ENCODE results near the gene STT3B.

The STT3B gene

GRCh38 chr3:31615071-31615875 lies 82.5 kb downstream of the STT3B start:
- Histone ChIP-seq H3K23ac (ENCODE audit: low read length) (no peak overlapping the region), H2BK15ac (replicated peaks; ENCODE audit: low read depth) (no peak overlapping the region), H4K8ac (ENCODE audit: low read depth, low read length) (no peak overlapping the region), H2BK5ac (ENCODE audit: low read length) (no peak overlapping the region), H3K4me1 (ENCODE audit: control insufficient read depth, low read depth, low read length) (no peaks in the 10 kb centered on the region), H3K79me2 (ENCODE audit: control insufficient read depth, insufficient read depth, low read length) (no peaks in the 10 kb centered on the region), H3K36me3 (ENCODE audit: control insufficient read depth, insufficient read depth, low read length) (no peaks in the 10 kb centered on the region), H3K4ac (ENCODE audit: low read depth, low read length) (no peak overlapping the region), H3K27ac (ENCODE audit: low read depth, low read length) (no peak overlapping the region), H3K56ac (ENCODE audit: low read length) (no peak overlapping the region), H3K18ac (ENCODE audit: low read length) (no peak overlapping the region), H2BK120ac (ENCODE audit: low read depth, low read length) (no peak overlapping the region), H2AK5ac (ENCODE audit: low read length) (no peak overlapping the region), H3K4me2 (ENCODE audit: low read length) (no peak overlapping the region), H4K5ac (ENCODE audit: low read length) (no peak overlapping the region), H3K79me1 (ENCODE audit: low read length) (no peaks in the 10 kb centered on the region), H3K4me3 (ENCODE audit: low read length) (no peak overlapping the region), H3K27me3 (ENCODE audit: insufficient read depth, low read length, poor library complexity) (no peaks in the 10 kb centered on the region), H3K9ac (ENCODE audit: low read length) (no peak overlapping the region)
- no CpG with 5 or more reads among the region's 4 CpGs for WGBS (ENCODE audit: extremely low coverage, insufficient coverage, low lambda C conversion rate)
- DNase-seq: no peak

- no peak for DNase-seq
- no peaks in the 10 kb centered on the region for H3K79me2 ChIP-seq (ENCODE audit: control insufficient read depth, insufficient read depth, low read length)
- no peak overlapping the region for H3K4ac ChIP-seq (ENCODE audit: low read depth, low read length)
- H3K9ac ChIP-seq (ENCODE audit: low read length): no peak overlapping the region
- no peak overlapping the region for H3K4me3 ChIP-seq (ENCODE audit: low read length)
- no peak overlapping the region for H3K27ac ChIP-seq (ENCODE audit: low read depth, low read length)
- no peaks in the 10 kb centered on the region for H3K27me3 ChIP-seq (ENCODE audit: insufficient read depth, low read length, poor library complexity)
- no peak overlapping the region for H2AK5ac ChIP-seq (ENCODE audit: low read length)
- no peaks in the 10 kb centered on the region for H3K4me1 ChIP-seq (ENCODE audit: control insufficient read depth, low read depth, low read length)
- H3K18ac ChIP-seq (ENCODE audit: low read length): no peak overlapping the region
- no peak overlapping the region for H2BK5ac ChIP-seq (ENCODE audit: low read length)
- H3K56ac ChIP-seq (ENCODE audit: low read length): no peak overlapping the region
- H3K79me1 ChIP-seq (ENCODE audit: low read length): no peaks in the 10 kb centered on the region
- no peak overlapping the region for H4K5ac ChIP-seq (ENCODE audit: low read length)
- H4K8ac ChIP-seq (ENCODE audit: low read depth, low read length): no peak overlapping the region
- H2BK120ac ChIP-seq (ENCODE audit: low read depth, low read length): no peak overlapping the region
- no peak overlapping the region for H3K23ac ChIP-seq (ENCODE audit: low read length)
- no peaks in the 10 kb centered on the region for H3K36me3 ChIP-seq (ENCODE audit: control insufficient read depth, insufficient read depth, low read length)
- no peak overlapping the region for H3K4me2 ChIP-seq (ENCODE audit: low read length)
- no peak overlapping the region for H2BK15ac ChIP-seq (replicated peaks; ENCODE audit: low read depth)
- no CpG with 5 or more reads among the region's 2 CpGs for WGBS (ENCODE audit: extremely low coverage, insufficient coverage, low lambda C conversion rate)
Observed at GRCh38 chr3:31616711-31617110, 84.0 kb downstream of the STT3B start.

DNA sequence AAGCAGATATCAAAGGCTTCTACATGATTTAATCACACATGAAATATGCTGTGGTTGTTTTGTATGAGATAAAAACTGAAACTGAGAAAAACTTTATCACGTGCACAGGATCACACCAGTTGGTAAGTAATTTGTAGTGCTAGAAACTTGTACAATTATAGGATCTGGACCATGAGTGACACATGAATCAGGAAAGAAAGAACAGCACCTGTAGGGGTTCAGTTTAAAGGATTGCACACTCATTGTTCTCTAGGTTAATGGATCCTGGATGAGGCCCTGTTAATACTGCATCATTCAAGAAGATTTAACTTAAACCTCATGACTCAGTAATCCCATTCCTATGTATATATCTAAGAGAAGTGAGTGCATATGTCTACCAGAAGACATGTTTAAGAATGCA lies 87.9 kb downstream of the STT3B start:
- no peaks in the 10 kb centered on the region for H3K36me3 ChIP-seq (ENCODE audit: control insufficient read depth, insufficient read depth, low read length)
- H3K4me2 ChIP-seq (ENCODE audit: low read length): no peak overlapping the region
- no peaks in the 10 kb centered on the region for H3K4me1 ChIP-seq (ENCODE audit: control insufficient read depth, low read depth, low read length)
- no peak overlapping the region for H3K56ac ChIP-seq (ENCODE audit: low read length)
- no peak overlapping the region for H4K8ac ChIP-seq (ENCODE audit: low read depth, low read length)
- H3K27me3 ChIP-seq (ENCODE audit: insufficient read depth, low read length, poor library complexity): no peaks in the 10 kb centered on the region
- no peak overlapping the region for H3K4ac ChIP-seq (ENCODE audit: low read depth, low read length)
- no peak overlapping the region for H4K5ac ChIP-seq (ENCODE audit: low read length)
- WGBS (ENCODE audit: extremely low coverage, insufficient coverage, low lambda C conversion rate): no CpG with 5 or more reads among the region's 1 CpG
- H3K9ac ChIP-seq (ENCODE audit: low read length): no peak overlapping the region
- no peak overlapping the region for H2BK120ac ChIP-seq (ENCODE audit: low read depth, low read length)
- H2BK5ac ChIP-seq (ENCODE audit: low read length): no peak overlapping the region
- no peak overlapping the region for H2BK15ac ChIP-seq (replicated peaks; ENCODE audit: low read depth)
- H3K4me3 ChIP-seq (ENCODE audit: low read length): no peak overlapping the region
- H3K27ac ChIP-seq (ENCODE audit: low read depth, low read length): no peak overlapping the region
- no peak overlapping the region for H3K18ac ChIP-seq (ENCODE audit: low read length)
- H2AK5ac ChIP-seq (ENCODE audit: low read length): no peak overlapping the region
- DNase-seq: no peak
- no peaks in the 10 kb centered on the region for H3K79me1 ChIP-seq (ENCODE audit: low read length)
- no peaks in the 10 kb centered on the region for H3K79me2 ChIP-seq (ENCODE audit: control insufficient read depth, insufficient read depth, low read length)
- H3K23ac ChIP-seq (ENCODE audit: low read length): no peak overlapping the region

- H3K18ac ChIP-seq (ENCODE audit: low read length): no peak overlapping the region
- H2BK15ac ChIP-seq (replicated peaks; ENCODE audit: low read depth): no peak overlapping the region
- no peak overlapping the region for H4K5ac ChIP-seq (ENCODE audit: low read length)
- H3K56ac ChIP-seq (ENCODE audit: low read length): no peak overlapping the region
- H3K9ac ChIP-seq (ENCODE audit: low read length): no peak overlapping the region
- H3K4me2 ChIP-seq (ENCODE audit: low read length): no peak overlapping the region
- no peak overlapping the region for H2AK5ac ChIP-seq (ENCODE audit: low read length)
- no peaks in the 10 kb centered on the region for H3K79me2 ChIP-seq (ENCODE audit: control insufficient read depth, insufficient read depth, low read length)
- no peak for DNase-seq
- H3K27ac ChIP-seq (ENCODE audit: low read depth, low read length): no peak overlapping the region
- no CpG with 5 or more reads among the region's 3 CpGs for WGBS (ENCODE audit: extremely low coverage, insufficient coverage, low lambda C conversion rate)
- no peak overlapping the region for H2BK120ac ChIP-seq (ENCODE audit: low read depth, low read length)
- no peak overlapping the region for H4K8ac ChIP-seq (ENCODE audit: low read depth, low read length)
- H3K36me3 ChIP-seq (ENCODE audit: control insufficient read depth, insufficient read depth, low read length): no peaks in the 10 kb centered on the region
- no peaks in the 10 kb centered on the region for H3K79me1 ChIP-seq (ENCODE audit: low read length)
- no peak overlapping the region for H3K4me3 ChIP-seq (ENCODE audit: low read length)
- H3K4ac ChIP-seq (ENCODE audit: low read depth, low read length): no peak overlapping the region
- H3K4me1 ChIP-seq (ENCODE audit: control insufficient read depth, low read depth, low read length): no peaks in the 10 kb centered on the region
- H3K23ac ChIP-seq (ENCODE audit: low read length): no peak overlapping the region
- H3K27me3 ChIP-seq (ENCODE audit: insufficient read depth, low read length, poor library complexity): no peaks in the 10 kb centered on the region
- no peak overlapping the region for H2BK5ac ChIP-seq (ENCODE audit: low read length)
Observed at GRCh38 chr3:31621314-31621713, 88.6 kb downstream of the STT3B start.

DNA sequence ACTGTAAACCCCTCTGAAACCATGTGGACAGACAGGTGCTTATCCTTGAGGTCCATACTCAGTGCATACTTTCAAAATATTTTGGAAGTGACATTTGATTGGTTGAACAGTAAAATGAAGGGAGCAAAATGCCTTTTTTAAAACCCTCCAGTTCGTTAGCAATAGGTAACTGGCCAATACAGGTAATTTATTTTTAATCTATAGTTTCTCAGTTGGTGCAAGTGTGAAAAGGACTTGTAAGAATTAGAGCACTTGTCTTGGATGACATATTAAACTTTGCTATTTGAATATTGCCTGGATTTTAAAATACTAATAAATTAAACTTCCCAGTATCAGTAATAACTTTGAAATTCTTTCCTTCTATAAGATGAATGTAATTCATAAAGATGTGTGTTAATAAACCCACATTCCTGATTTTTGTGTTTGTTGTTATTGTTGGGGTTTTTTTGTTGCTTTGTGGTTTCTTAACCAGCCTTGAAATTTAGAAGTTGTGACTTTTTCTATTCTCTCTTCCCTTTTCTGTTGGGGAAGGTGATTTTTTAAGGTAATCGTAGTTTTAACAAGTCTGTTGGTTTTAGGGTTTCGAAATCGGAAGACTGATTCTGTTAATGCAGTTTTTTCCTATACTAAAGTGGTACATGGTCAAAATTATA lies 90.0 kb downstream of the STT3B start:
- no CpG with 5 or more reads among the region's 4 CpGs for WGBS (ENCODE audit: extremely low coverage, insufficient coverage, low lambda C conversion rate)
- Histone ChIP-seq H2BK5ac (ENCODE audit: low read length) (no peak overlapping the region), H2BK120ac (ENCODE audit: low read depth, low read length) (no peak overlapping the region)

More for the DNA sequence above, 90.0 kb downstream of the STT3B start:
- Histone ChIP-seq H3K36me3 (ENCODE audit: control insufficient read depth, insufficient read depth, low read length) (no peaks in the 10 kb centered on the region), H3K27ac (ENCODE audit: low read depth, low read length) (no peak overlapping the region), H2BK15ac (replicated peaks; ENCODE audit: low read depth) (no peak overlapping the region), H3K4me3 (ENCODE audit: low read length) (no peak overlapping the region), H3K79me2 (ENCODE audit: control insufficient read depth, insufficient read depth, low read length) (no peaks in the 10 kb centered on the region), H2AK5ac (ENCODE audit: low read length) (no peak overlapping the region), H3K4me1 (ENCODE audit: control insufficient read depth, low read depth, low read length) (no peaks in the 10 kb centered on the region), H3K4ac (ENCODE audit: low read depth, low read length) (no peak overlapping the region), H3K9ac (ENCODE audit: low read length) (no peak overlapping the region), H3K56ac (ENCODE audit: low read length) (no peak overlapping the region), H4K8ac (ENCODE audit: low read depth, low read length) (no peak overlapping the region), H3K79me1 (ENCODE audit: low read length) (no peaks in the 10 kb centered on the region), H3K27me3 (ENCODE audit: insufficient read depth, low read length, poor library complexity) (no peaks in the 10 kb centered on the region), H4K5ac (ENCODE audit: low read length) (no peak overlapping the region), H3K18ac (ENCODE audit: low read length) (no peak overlapping the region), H3K4me2 (ENCODE audit: low read length) (no peak overlapping the region), H3K23ac (ENCODE audit: low read length) (no peak overlapping the region)
- no peak for DNase-seq

Measured in mesendoderm (in vitro differentiated cells).